ENCODE results near the gene MACROD1. TPM values are rescaled to one million over a fixed set of nuclear protein-coding genes. Genes with fewer than 3 reads are reported as not detected.

MACROD1 gene
- total RNA-seq, result 91.9 TPM

GRCh38 chr11:64165842-64166635 lies at the start of gene MACROD1:
TSS of gene MACROD1 (minus strand) at chr11:64166113. CDS start at chr11:64165994, 119 bp downstream.
- Histone ChIP-seq H3K27me3 (ENCODE audit: control insufficient read depth in 3 of 3, insufficient read depth in 3 of 3, low read length in 3 of 3) (no peaks in the 10 kb centered on the region), H3K4me1 (ENCODE audit: control insufficient read depth in 3 of 3, insufficient read depth in 3 of 3, low read length in 3 of 3) (peaks cover 23 to 27% (median 25%) of the 10 kb centered on the region in 3 donors), H3K9ac (ENCODE audit: low read depth in 1 of 3, low read length in 3 of 3) (peak within 1 kb of the TSS; percentile 93 to 99 (median 99)), H3K27ac (ENCODE audit: low read depth, low read length) (peak within 1 kb of the TSS; percentile 96), H3K36me3 (ENCODE audit: control insufficient read depth in 3 of 3, insufficient read depth in 3 of 3, low read length in 3 of 3) (no peaks in the 10 kb centered on the region), H3K4me3 (ENCODE audit: low read length in 3 of 3) (peak within 1 kb of the TSS; percentile 85 to 91 (median 89)), H3K9me3 (ENCODE audit: control insufficient read depth in 3 of 3, low read length in 3 of 3) (no peaks in the 10 kb centered on the region)

GRCh38 chr11:64211181-64211872 lies 45.4 kb upstream of the MACROD1 start:
- Histone ChIP-seq H3K4me3 (ENCODE audit: low read length in 3 of 3) (no peak overlapping the region), H3K4me1 (ENCODE audit: control insufficient read depth in 3 of 3, insufficient read depth in 3 of 3, low read length in 3 of 3) (peaks cover 5 to 19% (median 14%) of the 10 kb centered on the region in 3 donors), H3K9ac (ENCODE audit: low read depth in 1 of 3, low read length in 3 of 3) (no peak overlapping the region), H3K36me3 (ENCODE audit: control insufficient read depth in 3 of 3, insufficient read depth in 3 of 3, low read length in 3 of 3) (peaks cover 4 to 10% (median 4%) of the 10 kb centered on the region in 3 donors), H3K27ac (ENCODE audit: low read depth, low read length) (no peak overlapping the region), H3K27me3 (ENCODE audit: control insufficient read depth in 3 of 3, insufficient read depth in 3 of 3, low read length in 3 of 3) (no peaks in the 10 kb centered on the region), H3K9me3 (ENCODE audit: control insufficient read depth in 3 of 3, low read length in 3 of 3) (no peaks in the 10 kb centered on the region)

GRCh38 chr11:64210301-64211020 lies 44.5 kb upstream of the MACROD1 start:
- H3K4me1 ChIP-seq (ENCODE audit: control insufficient read depth in 3 of 3, insufficient read depth in 3 of 3, low read length in 3 of 3), result peaks cover 5 to 24% (median 21%) of the 10 kb centered on the region in 3 donors
- H3K27ac ChIP-seq (ENCODE audit: low read depth, low read length), result no peak overlapping the region
- H3K9me3 ChIP-seq (ENCODE audit: control insufficient read depth in 3 of 3, low read length in 3 of 3), result no peaks in the 10 kb centered on the region
- no peak overlapping the region for H3K9ac ChIP-seq (ENCODE audit: low read depth in 1 of 3, low read length in 3 of 3)
- peaks cover 8 to 15% (median 8%) of the 10 kb centered on the region in 3 donors for H3K36me3 ChIP-seq (ENCODE audit: control insufficient read depth in 3 of 3, insufficient read depth in 3 of 3, low read length in 3 of 3)
- no peaks in the 10 kb centered on the region for H3K27me3 ChIP-seq (ENCODE audit: control insufficient read depth in 3 of 3, insufficient read depth in 3 of 3, low read length in 3 of 3)
- H3K4me3 ChIP-seq (ENCODE audit: low read length in 3 of 3), result no peak overlapping the region

- H3K4me3 ChIP-seq (ENCODE audit: low read length in 3 of 3), result no peak overlapping the region
- H3K9ac ChIP-seq (ENCODE audit: low read depth in 1 of 3, low read length in 3 of 3), result no peak overlapping the region
- peaks cover 8 to 15% (median 9%) of the 10 kb centered on the region in 3 donors for H3K36me3 ChIP-seq (ENCODE audit: control insufficient read depth in 3 of 3, insufficient read depth in 3 of 3, low read length in 3 of 3)
- no peaks in the 10 kb centered on the region for H3K27me3 ChIP-seq (ENCODE audit: control insufficient read depth in 3 of 3, insufficient read depth in 3 of 3, low read length in 3 of 3)
- peaks cover 10 to 30% (median 26%) of the 10 kb centered on the region in 3 donors for H3K4me1 ChIP-seq (ENCODE audit: control insufficient read depth in 3 of 3, insufficient read depth in 3 of 3, low read length in 3 of 3)
- H3K9me3 ChIP-seq (ENCODE audit: control insufficient read depth in 3 of 3, low read length in 3 of 3), result no peaks in the 10 kb centered on the region
- H3K27ac ChIP-seq (ENCODE audit: low read depth, low read length), result no peak overlapping the region
Observed at GRCh38 chr11:64209563-64209843, 43.6 kb upstream of the MACROD1 start.

- Histone ChIP-seq H3K9me3 (ENCODE audit: control insufficient read depth in 3 of 3, low read length in 3 of 3) (no peaks in the 10 kb centered on the region), H3K27me3 (ENCODE audit: control insufficient read depth in 3 of 3, insufficient read depth in 3 of 3, low read length in 3 of 3) (no peaks in the 10 kb centered on the region), H3K4me1 (ENCODE audit: control insufficient read depth in 3 of 3, insufficient read depth in 3 of 3, low read length in 3 of 3) (peaks cover 15 to 35% (median 31%) of the 10 kb centered on the region in 3 donors), H3K36me3 (ENCODE audit: control insufficient read depth in 3 of 3, insufficient read depth in 3 of 3, low read length in 3 of 3) (peaks cover 11 to 17% (median 11%) of the 10 kb centered on the region in 3 donors), H3K9ac (ENCODE audit: low read depth in 1 of 3, low read length in 3 of 3) (peak overlapping the region in 1 of 3 donors; percentile 64), H3K4me3 (ENCODE audit: low read length in 3 of 3) (no peak overlapping the region), H3K27ac (ENCODE audit: low read depth, low read length) (peak overlapping the region; percentile 83)
Observed at GRCh38 chr11:64208796-64209562, 43.1 kb upstream of the MACROD1 start.

- H3K4me1 ChIP-seq (ENCODE audit: control insufficient read depth in 3 of 3, insufficient read depth in 3 of 3, low read length in 3 of 3), result peaks cover 15 to 35% (median 32%) of the 10 kb centered on the region in 3 donors
Observed at GRCh38 chr11:64208086-64208795, 42.3 kb upstream of the MACROD1 start.

GRCh38 chr11:64207256-64208085 lies 41.6 kb upstream of the MACROD1 start:
- H3K9ac ChIP-seq (ENCODE audit: low read depth in 1 of 3, low read length in 3 of 3), result peak overlapping the region; percentile 62 to 77 (median 75)
- H3K27ac ChIP-seq (ENCODE audit: low read depth, low read length), result peak overlapping the region; percentile 83
- H3K36me3 ChIP-seq (ENCODE audit: control insufficient read depth in 3 of 3, insufficient read depth in 3 of 3, low read length in 3 of 3), result peaks cover 26 to 32% (median 26%) of the 10 kb centered on the region in 3 donors
- H3K4me3 ChIP-seq (ENCODE audit: low read length in 3 of 3), result peak overlapping the region; percentile 52 to 67 (median 65)
- no peaks in the 10 kb centered on the region for H3K9me3 ChIP-seq (ENCODE audit: control insufficient read depth in 3 of 3, low read length in 3 of 3)
- H3K27me3 ChIP-seq (ENCODE audit: control insufficient read depth in 3 of 3, insufficient read depth in 3 of 3, low read length in 3 of 3), result no peaks in the 10 kb centered on the region
- H3K4me1 ChIP-seq (ENCODE audit: control insufficient read depth in 3 of 3, insufficient read depth in 3 of 3, low read length in 3 of 3), result peaks cover 15 to 41% (median 37%) of the 10 kb centered on the region in 3 donors

More at GRCh38 chr11:64208086-64208795, 42.3 kb upstream of the MACROD1 start:
- peaks cover 18 to 25% (median 19%) of the 10 kb centered on the region in 3 donors for H3K36me3 ChIP-seq (ENCODE audit: control insufficient read depth in 3 of 3, insufficient read depth in 3 of 3, low read length in 3 of 3)
- no peaks in the 10 kb centered on the region for H3K27me3 ChIP-seq (ENCODE audit: control insufficient read depth in 3 of 3, insufficient read depth in 3 of 3, low read length in 3 of 3)
- no peaks in the 10 kb centered on the region for H3K9me3 ChIP-seq (ENCODE audit: control insufficient read depth in 3 of 3, low read length in 3 of 3)
- peak overlapping the region; percentile 52 to 67 (median 54) for H3K4me3 ChIP-seq (ENCODE audit: low read length in 3 of 3)
- peak overlapping the region; percentile 83 for H3K27ac ChIP-seq (ENCODE audit: low read depth, low read length)
- peak overlapping the region; percentile 54 to 64 (median 62) for H3K9ac ChIP-seq (ENCODE audit: low read depth in 1 of 3, low read length in 3 of 3)

- peak within 1 kb of the TSS; percentile 52 to 67 (median 65) for H3K4me3 ChIP-seq (ENCODE audit: low read length in 3 of 3)
- peaks cover 24 to 32% (median 30%) of the 10 kb centered on the region in 3 donors for H3K36me3 ChIP-seq (ENCODE audit: control insufficient read depth in 3 of 3, insufficient read depth in 3 of 3, low read length in 3 of 3)
- H3K9ac ChIP-seq (ENCODE audit: low read depth in 1 of 3, low read length in 3 of 3), result peak within 1 kb of the TSS; percentile 62 to 77 (median 75)
- peaks cover 17 to 43% (median 37%) of the 10 kb centered on the region in 3 donors for H3K4me1 ChIP-seq (ENCODE audit: control insufficient read depth in 3 of 3, insufficient read depth in 3 of 3, low read length in 3 of 3)
- H3K27ac ChIP-seq (ENCODE audit: low read depth, low read length), result peak within 1 kb of the TSS; percentile 83
- no peaks in the 10 kb centered on the region for H3K27me3 ChIP-seq (ENCODE audit: control insufficient read depth in 3 of 3, insufficient read depth in 3 of 3, low read length in 3 of 3)
- no peaks in the 10 kb centered on the region for H3K9me3 ChIP-seq (ENCODE audit: control insufficient read depth in 3 of 3, low read length in 3 of 3)
Observed at GRCh38 chr11:64206457-64207255, 40.7 kb upstream of the MACROD1 start, which contains the start of gene FERMT3. TSS of gene FERMT3 (plus strand) at chr11:64206721. CDS start at chr11:64207365, 644 bp downstream.
